SU-DHL-6 (cell line): ENCODE data around the gene PPP2R3C.

Source experiments
- EZH2phosphoT487 ChIP-seq: fragments of 200-600 bp; sonication (generic), shearing (Covaris generic); conservative IDR thresholded peaks from 2 replicates; pipeline ENCODE4 v1.6.1; 2018; ENCODE audit warnings: mild to moderate bottlenecking, antibody characterized with exemption, low read length, moderate library complexity, mixed read lengths
- TF ChIP-seq, protein P1 (sequence below): fragments of 200-600 bp; sonication (generic); IDR thresholded peaks from one replicate; pipeline ENCODE4 v1.5.1; 2017; ENCODE audit warnings: antibody characterized with exemption, mild to moderate bottlenecking, low read length, moderate library complexity; ENCODE audit not compliant: insufficient read depth, poor library complexity, severe bottlenecking

- TF ChIP-seq, protein P1, sequence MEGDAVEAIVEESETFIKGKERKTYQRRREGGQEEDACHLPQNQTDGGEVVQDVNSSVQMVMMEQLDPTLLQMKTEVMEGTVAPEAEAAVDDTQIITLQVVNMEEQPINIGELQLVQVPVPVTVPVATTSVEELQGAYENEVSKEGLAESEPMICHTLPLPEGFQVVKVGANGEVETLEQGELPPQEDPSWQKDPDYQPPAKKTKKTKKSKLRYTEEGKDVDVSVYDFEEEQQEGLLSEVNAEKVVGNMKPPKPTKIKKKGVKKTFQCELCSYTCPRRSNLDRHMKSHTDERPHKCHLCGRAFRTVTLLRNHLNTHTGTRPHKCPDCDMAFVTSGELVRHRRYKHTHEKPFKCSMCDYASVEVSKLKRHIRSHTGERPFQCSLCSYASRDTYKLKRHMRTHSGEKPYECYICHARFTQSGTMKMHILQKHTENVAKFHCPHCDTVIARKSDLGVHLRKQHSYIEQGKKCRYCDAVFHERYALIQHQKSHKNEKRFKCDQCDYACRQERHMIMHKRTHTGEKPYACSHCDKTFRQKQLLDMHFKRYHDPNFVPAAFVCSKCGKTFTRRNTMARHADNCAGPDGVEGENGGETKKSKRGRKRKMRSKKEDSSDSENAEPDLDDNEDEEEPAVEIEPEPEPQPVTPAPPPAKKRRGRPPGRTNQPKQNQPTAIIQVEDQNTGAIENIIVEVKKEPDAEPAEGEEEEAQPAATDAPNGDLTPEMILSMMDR = no peak
- no peak for TF ChIP-seq EZH2phosphoT487
Observed at GRCh38 chr14:35121026-35121886, 534 bp downstream of the PPP2R3C start.
